ENCODE data around the gene AMMECR1L.
"Not testable (repeated sequence)": the region's sequence is repeated elsewhere in the genome, so short reads cannot be mapped to it uniquely, and the experiment has no call there.

AMMECR1L gene

GRCh38 chr2:127834951-127835350 is 50.8 kb downstream of the AMMECR1L start:
- Histone ChIP-seq H3K9me3 (replicated peaks in 1 of 11) (peaks cover 0 to 8% (median 0%) of the 10 kb centered on the region in 11 experiments; a peak in 1 of 22 replicates), H3K27ac (no peak overlapping the region), H3K4me2 (no peak overlapping the region), H3K4me1 (peaks cover 8 to 19% (median 15%) of the 10 kb centered on the region in 10 experiments), H3K4me3 (no peak overlapping the region), H3K36me3 (no peaks in the 10 kb centered on the region), H4K20me1 (no peaks in the 10 kb centered on the region), H3K9ac (no peak overlapping the region), H3K27me3 (no peaks in the 10 kb centered on the region)
- no peak for TF ChIP-seq Cebpa-rat (IDR thresholded peaks at IDR 0.05)

- no peak for TF ChIP-seq Cebpa-rat (IDR thresholded peaks at IDR 0.05)
- Histone ChIP-seq H3K27ac (peak overlapping the region in 8 of 11 experiments; percentile 21 to 75 (median 64); a peak in 15 of 22 replicates), H3K4me1 (peaks cover 17 to 36% (median 27%) of the 10 kb centered on the region in 10 experiments), H3K9me3 (replicated peaks in 1 of 11) (peaks cover 38 to 49% (median 44%) of the 10 kb centered on the region in 11 experiments), H3K4me2 (peak overlapping the region; percentile 27 to 78 (median 68)), H3K4me3 (peak overlapping the region in 1 of 10 experiments; percentile 8; a peak in 2 of 20 replicates), H3K36me3 (peaks cover 0 to 8% (median 0%) of the 10 kb centered on the region in 11 experiments; a peak in 2 of 22 replicates), H4K20me1 (no peaks in the 10 kb centered on the region), H3K27me3 (no peaks in the 10 kb centered on the region), H3K9ac (peak overlapping the region in 10 of 11 experiments; percentile 11 to 70 (median 44); a peak in 11 of 22 replicates)
Measured at GRCh38 chr2:127829845-127830246, 55.9 kb downstream of the AMMECR1L start.

GRCh38 chr2:127826708-127827107 is 59.0 kb downstream of the AMMECR1L start:
- not testable (repeated sequence) for H3K36me3 ChIP-seq, H3K9ac ChIP-seq, H3K4me3 ChIP-seq, H4K20me1 ChIP-seq, H3K27me3 ChIP-seq, H3K4me2 ChIP-seq, H3K27ac ChIP-seq
- H3K4me1 ChIP-seq: peaks cover 17 to 35% (median 27%) of the 10 kb centered on the region in 10 experiments
- peaks cover 41 to 66% (median 57%) of the 10 kb centered on the region in 11 experiments for H3K9me3 ChIP-seq (replicated peaks in 1 of 11)

- peaks cover 48 to 72% (median 62%) of the 10 kb centered on the region in 11 experiments for H3K9me3 ChIP-seq (replicated peaks in 1 of 11)
- H3K27ac ChIP-seq: no peak overlapping the region
- no peak overlapping the region for H3K4me3 ChIP-seq
- no peak overlapping the region for H3K9ac ChIP-seq
- peaks cover 0 to 8% (median 0%) of the 10 kb centered on the region in 11 experiments; a peak in 2 of 22 replicates for H3K36me3 ChIP-seq
- no peaks in the 10 kb centered on the region for H4K20me1 ChIP-seq
- no peak for TF ChIP-seq Cebpa-rat (IDR thresholded peaks at IDR 0.05)
- no peak overlapping the region for H3K4me2 ChIP-seq
- H3K4me1 ChIP-seq: peaks cover 17 to 28% (median 24%) of the 10 kb centered on the region in 10 experiments
- no peaks in the 10 kb centered on the region for H3K27me3 ChIP-seq
Measured at GRCh38 chr2:127826047-127826446, 59.7 kb downstream of the AMMECR1L start.

- Histone ChIP-seq H3K4me2 (no peak overlapping the region), H3K9ac (no peak overlapping the region), H3K4me3 (peak overlapping the region in 1 of 10 experiments; percentile 2; a peak in 2 of 20 replicates), H3K9me3 (replicated peaks in 1 of 11) (peaks cover 38 to 69% (median 55%) of the 10 kb centered on the region in 11 experiments), H3K36me3 (peaks cover 0 to 8% (median 0%) of the 10 kb centered on the region in 11 experiments; a peak in 2 of 22 replicates), H4K20me1 (no peaks in the 10 kb centered on the region), H3K4me1 (no peaks in the 10 kb centered on the region), H3K27ac (no peak overlapping the region), H3K27me3 (no peaks in the 10 kb centered on the region)
- no peak for TF ChIP-seq Cebpa-rat (IDR thresholded peaks at IDR 0.05)
Measured at GRCh38 chr2:127820080-127820668, 65.6 kb downstream of the AMMECR1L start.

GRCh38 chr2:127818794-127819425 is 66.8 kb downstream of the AMMECR1L start:
- Histone ChIP-seq H3K4me3 (no peak overlapping the region), H3K27me3 (no peaks in the 10 kb centered on the region), H3K36me3 (peaks cover 0 to 8% (median 0%) of the 10 kb centered on the region in 11 experiments; a peak in 2 of 22 replicates), H4K20me1 (no peaks in the 10 kb centered on the region), H3K9me3 (replicated peaks in 1 of 11) (peaks cover 38 to 66% (median 50%) of the 10 kb centered on the region in 11 experiments), H3K4me1 (no peaks in the 10 kb centered on the region), H3K4me2 (no peak overlapping the region), H3K9ac (no peak overlapping the region), H3K27ac (no peak overlapping the region)
- no peak for TF ChIP-seq Cebpa-rat (IDR thresholded peaks at IDR 0.05)

- peaks cover 38 to 59% (median 50%) of the 10 kb centered on the region in 11 experiments for H3K9me3 ChIP-seq (replicated peaks in 1 of 11)
- no peak overlapping the region for H3K9ac ChIP-seq
- no peak for TF ChIP-seq Cebpa-rat (IDR thresholded peaks at IDR 0.05)
- H4K20me1 ChIP-seq: no peaks in the 10 kb centered on the region
- H3K27me3 ChIP-seq: no peaks in the 10 kb centered on the region
- no peak overlapping the region for H3K4me2 ChIP-seq
- no peak overlapping the region for H3K27ac ChIP-seq
- peaks cover 0 to 1% (median 0%) of the 10 kb centered on the region in 10 experiments; a peak in 2 of 20 replicates for H3K4me1 ChIP-seq
- peaks cover 0 to 8% (median 0%) of the 10 kb centered on the region in 11 experiments; a peak in 2 of 22 replicates for H3K36me3 ChIP-seq
- no peak overlapping the region for H3K4me3 ChIP-seq
Measured at GRCh38 chr2:127818241-127818640, 67.5 kb downstream of the AMMECR1L start.

GRCh38 chr2:127814677-127815076 is 71.1 kb downstream of the AMMECR1L start:
- TF ChIP-seq Cebpa-rat (IDR thresholded peaks at IDR 0.05): no peak
- Histone ChIP-seq H3K36me3 (no peaks in the 10 kb centered on the region), H3K27ac (no peak overlapping the region), H3K4me2 (no peak overlapping the region), H3K9me3 (replicated peaks in 1 of 11) (peaks cover 14 to 26% (median 19%) of the 10 kb centered on the region in 11 experiments), H3K27me3 (no peaks in the 10 kb centered on the region), H3K4me3 (no peak overlapping the region), H3K9ac (no peak overlapping the region), H3K4me1 (peaks cover 6 to 24% (median 11%) of the 10 kb centered on the region in 10 experiments; a peak in 18 of 20 replicates), H4K20me1 (peaks cover 0 to 7% (median under 1%) of the 10 kb centered on the region in 11 experiments; a peak in 8 of 22 replicates)

GRCh38 chr2:127812441-127812840 is 73.3 kb downstream of the AMMECR1L start:
- Histone ChIP-seq H3K36me3 (peaks cover 0 to 11% (median 0%) of the 10 kb centered on the region in 11 experiments; a peak in 2 of 22 replicates), H3K4me2 (peak overlapping the region in 5 of 11 experiments; percentile 76 to 90 (median 80); a peak in 8 of 22 replicates), H3K27ac (peak overlapping the region in 1 of 11 experiments; percentile 94; a peak in 1 of 22 replicates), H3K4me1 (peaks cover 20 to 45% (median 32%) of the 10 kb centered on the region in 10 experiments), H4K20me1 (peaks cover 14 to 29% (median 21%) of the 10 kb centered on the region in 11 experiments; a peak in 21 of 22 replicates)
- not testable (repeated sequence) for H3K9me3 ChIP-seq (replicated peaks in 1 of 11); H3K4me3 ChIP-seq; H3K9ac ChIP-seq; H3K27me3 ChIP-seq

Data from BLaER1 treated with 17β-estradiol and CSF1 and Interleukin-3, amounts not matched to agents 10 nM and 100 nM (cell line).